GM04504 (cell line): ENCODE measurements around the gene SKAP1.
"Not testable (repeated sequence)": the region's sequence is repeated elsewhere in the genome, so short reads cannot be mapped to it uniquely, and the experiment has no call there.

Source experiments
- DNase-seq: peaks from one replicate; pipeline ENCODE4 v3.0.0-alpha.2; 2012; ENCODE audit warnings: low read depth

Gene SKAP1

GRCh38 chr17:48328457-48328856 is 101.6 kb downstream of the SKAP1 start:
- no peak for DNase-seq

- DNase-seq = no peak
Measured at GRCh38 chr17:48326310-48326709, 103.7 kb downstream of the SKAP1 start.

- peak; percentile 2 for DNase-seq
Measured at GRCh38 chr17:48322060-48322459, 108.0 kb downstream of the SKAP1 start.

GRCh38 chr17:48317732-48318131 is 112.3 kb downstream of the SKAP1 start:
- DNase-seq = no peak

- DNase-seq = no peak
Measured at GRCh38 chr17:48314716-48315115, 115.3 kb downstream of the SKAP1 start.

- no peak for DNase-seq
Measured at GRCh38 chr17:48313096-48313755, 116.8 kb downstream of the SKAP1 start.

GRCh38 chr17:48311324-48311723 is 118.7 kb downstream of the SKAP1 start:
- no peak for DNase-seq

- DNase-seq = no peak
Measured at GRCh38 chr17:48310748-48311213, 119.2 kb downstream of the SKAP1 start.

GRCh38 chr17:48308581-48308980 is 121.4 kb downstream of the SKAP1 start:
- DNase-seq = no peak

GRCh38 chr17:48307814-48308411 is 122.1 kb downstream of the SKAP1 start:
- peak; percentile 19 for DNase-seq

GRCh38 chr17:48307255-48307654 is 122.8 kb downstream of the SKAP1 start:
- DNase-seq = no peak

- no peak for DNase-seq
Measured at GRCh38 chr17:48301002-48301401, 129.0 kb downstream of the SKAP1 start.

- DNase-seq = no peak
Measured at GRCh38 chr17:48299760-48300159, 130.3 kb downstream of the SKAP1 start.

- no peak for DNase-seq
Measured at GRCh38 chr17:48297825-48298224, 132.2 kb downstream of the SKAP1 start.

GRCh38 chr17:48296453-48296852 is 133.6 kb downstream of the SKAP1 start:
- DNase-seq = no peak

- peak; percentile 3 for DNase-seq
Measured at GRCh38 chr17:48295362-48296288, 134.4 kb downstream of the SKAP1 start.

GRCh38 chr17:48294806-48295361 is 135.1 kb downstream of the SKAP1 start:
- DNase-seq = no peak

- no peak for DNase-seq
Measured at GRCh38 chr17:48294020-48294805, 135.8 kb downstream of the SKAP1 start.

- DNase-seq = no peak
Measured at GRCh38 chr17:48293319-48294019, 136.5 kb downstream of the SKAP1 start.

- DNase-seq = no peak
Measured at GRCh38 chr17:48290378-48290777, 139.6 kb downstream of the SKAP1 start.

- not testable (repeated sequence) for DNase-seq
Measured at GRCh38 chr17:48286917-48287316, 143.1 kb downstream of the SKAP1 start.
